ENCODE results near the gene NDUFB10. TPM values are rescaled to one million over a fixed set of nuclear protein-coding genes. Genes with fewer than 3 reads are reported as not detected.

The NDUFB10 gene
- polyA plus RNA-seq, 1 donor from 2014 or later, result 217 TPM

GRCh38 chr16:2005646-2006045, 46.3 kb downstream of the NDUFB10 start:
- no peak overlapping the region for H3K27ac ChIP-seq (ENCODE audit: low read length)
- no peaks in the 10 kb centered on the region for H3F3A ChIP-seq (ENCODE audit: insufficient read depth, low read length, poor library complexity, severe bottlenecking)
- H3K79me2 ChIP-seq (replicated peaks; ENCODE audit: insufficient read depth, low read length), result peaks cover 46% of the 10 kb centered on the region
- no peaks in the 10 kb centered on the region for H3K27me3 ChIP-seq (ENCODE audit: insufficient read depth, low read depth, low read length)
- H3K9ac ChIP-seq (ENCODE audit: low read length), result no peak overlapping the region
- no peak overlapping the region for H3K4me2 ChIP-seq (ENCODE audit: low read length)
- TF ChIP-seq RAD21 (conservative IDR thresholded peaks at IDR 0.05) (no peak), MXI1 (conservative IDR thresholded peaks at IDR 0.05; ENCODE audit: poor library complexity, severe bottlenecking) (no peak), REST (IDR thresholded peaks at IDR 0.05; ENCODE audit: borderline replicate concordance) (no peak), EZH2 (IDR thresholded peaks at IDR 0.05; ENCODE audit: borderline replicate concordance, insufficient read depth, low read length, poor library complexity, severe bottlenecking) (no peak), SMC3 (conservative IDR thresholded peaks at IDR 0.05; ENCODE audit: poor library complexity) (no peak), POLR2AphosphoS5 (IDR thresholded peaks at IDR 0.05) (no peak), EP300 (conservative IDR thresholded peaks at IDR 0.05; ENCODE audit: poor library complexity, severe bottlenecking) (no peak), TAF1 (IDR thresholded peaks at IDR 0.05; ENCODE audit: low read depth) (no peak)
- TF ChIP-seq, protein P1, sequence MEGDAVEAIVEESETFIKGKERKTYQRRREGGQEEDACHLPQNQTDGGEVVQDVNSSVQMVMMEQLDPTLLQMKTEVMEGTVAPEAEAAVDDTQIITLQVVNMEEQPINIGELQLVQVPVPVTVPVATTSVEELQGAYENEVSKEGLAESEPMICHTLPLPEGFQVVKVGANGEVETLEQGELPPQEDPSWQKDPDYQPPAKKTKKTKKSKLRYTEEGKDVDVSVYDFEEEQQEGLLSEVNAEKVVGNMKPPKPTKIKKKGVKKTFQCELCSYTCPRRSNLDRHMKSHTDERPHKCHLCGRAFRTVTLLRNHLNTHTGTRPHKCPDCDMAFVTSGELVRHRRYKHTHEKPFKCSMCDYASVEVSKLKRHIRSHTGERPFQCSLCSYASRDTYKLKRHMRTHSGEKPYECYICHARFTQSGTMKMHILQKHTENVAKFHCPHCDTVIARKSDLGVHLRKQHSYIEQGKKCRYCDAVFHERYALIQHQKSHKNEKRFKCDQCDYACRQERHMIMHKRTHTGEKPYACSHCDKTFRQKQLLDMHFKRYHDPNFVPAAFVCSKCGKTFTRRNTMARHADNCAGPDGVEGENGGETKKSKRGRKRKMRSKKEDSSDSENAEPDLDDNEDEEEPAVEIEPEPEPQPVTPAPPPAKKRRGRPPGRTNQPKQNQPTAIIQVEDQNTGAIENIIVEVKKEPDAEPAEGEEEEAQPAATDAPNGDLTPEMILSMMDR (IDR thresholded peaks at IDR 0.05; ENCODE audit: poor library complexity, severe bottlenecking), result no peak
- H3K4me3 ChIP-seq (ENCODE audit: low read length), result no peak overlapping the region
- no peaks in the 10 kb centered on the region for H3K36me3 ChIP-seq (ENCODE audit: insufficient read depth, low read length)
- no peak overlapping the region for H2AFZ ChIP-seq (ENCODE audit: low read depth, low read length)
- H3K9me2 ChIP-seq (ENCODE audit: insufficient read depth, low read length), result no peaks in the 10 kb centered on the region
- H3K9me3 ChIP-seq (ENCODE audit: low read length), result no peaks in the 10 kb centered on the region
- peaks cover 5% of the 10 kb centered on the region for H4K20me1 ChIP-seq (ENCODE audit: insufficient read depth)

DNA sequence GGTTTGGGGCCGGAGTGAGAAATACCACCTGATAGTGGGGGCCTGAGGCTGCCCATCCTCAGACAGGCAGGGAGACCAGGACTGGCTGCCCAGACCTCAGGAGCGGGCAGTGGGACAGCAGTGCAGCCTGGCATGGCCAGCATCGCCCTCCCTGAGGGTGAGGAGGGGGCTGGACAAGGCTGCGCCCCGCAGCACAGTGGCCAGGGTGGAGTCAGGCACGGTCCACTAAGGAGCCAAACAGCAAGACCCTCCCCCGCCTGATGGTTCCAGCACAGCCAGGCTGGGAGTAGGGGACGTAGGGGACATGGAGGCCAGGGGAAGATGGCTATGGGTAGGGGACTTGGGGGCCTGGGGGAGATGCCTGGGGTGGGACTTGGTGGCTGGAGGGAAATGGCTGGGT, 47.0 kb downstream of the NDUFB10 start:
- Histone ChIP-seq H3K4me3 (ENCODE audit: low read length) (no peak overlapping the region), H3K9me3 (ENCODE audit: low read length) (no peaks in the 10 kb centered on the region), H3K79me2 (replicated peaks; ENCODE audit: insufficient read depth, low read length) (peaks cover 46% of the 10 kb centered on the region), H4K20me1 (ENCODE audit: insufficient read depth) (peaks cover 5% of the 10 kb centered on the region), H3K9ac (ENCODE audit: low read length) (no peak overlapping the region), H3K27ac (ENCODE audit: low read length) (no peak overlapping the region), H3K27me3 (ENCODE audit: insufficient read depth, low read depth, low read length) (no peaks in the 10 kb centered on the region), H2AFZ (ENCODE audit: low read depth, low read length) (no peak overlapping the region), H3K9me2 (ENCODE audit: insufficient read depth, low read length) (no peaks in the 10 kb centered on the region), H3F3A (ENCODE audit: insufficient read depth, low read length, poor library complexity, severe bottlenecking) (no peaks in the 10 kb centered on the region), H3K36me3 (ENCODE audit: insufficient read depth, low read length) (no peaks in the 10 kb centered on the region), H3K4me2 (ENCODE audit: low read length) (no peak overlapping the region)
- no peak for TF ChIP-seq POLR2AphosphoS5 (IDR thresholded peaks at IDR 0.05)
- TF ChIP-seq TAF1 (IDR thresholded peaks at IDR 0.05; ENCODE audit: low read depth), result no peak
- no peak for TF ChIP-seq MXI1 (conservative IDR thresholded peaks at IDR 0.05; ENCODE audit: poor library complexity, severe bottlenecking)
- TF ChIP-seq RAD21 (conservative IDR thresholded peaks at IDR 0.05), result no peak
- no peak for TF ChIP-seq EZH2 (IDR thresholded peaks at IDR 0.05; ENCODE audit: borderline replicate concordance, insufficient read depth, low read length, poor library complexity, severe bottlenecking)
- TF ChIP-seq EP300 (conservative IDR thresholded peaks at IDR 0.05; ENCODE audit: poor library complexity, severe bottlenecking), result no peak
